GM23248 (cell line): ENCODE measurements around the gene RRP36.

ENCODE experiments used
- EZH2 ChIP-seq: fragments of 200-600 bp; sonication (generic); IDR thresholded peaks from 2 replicates; pipeline ENCODE4 v1.6.1; 2018; ENCODE audit warnings: antibody characterized with exemption, mild to moderate bottlenecking; ENCODE audit not compliant: insufficient read depth, poor library complexity, severe bottlenecking
- EZH2phosphoT487 ChIP-seq: fragments of 200-600 bp; sonication (generic); IDR thresholded peaks from 2 replicates; pipeline ENCODE4 v1.6.1; 2018; ENCODE audit warnings: antibody characterized with exemption, moderate library complexity, mild to moderate bottlenecking, low read depth; ENCODE audit not compliant: insufficient read depth

DNA sequence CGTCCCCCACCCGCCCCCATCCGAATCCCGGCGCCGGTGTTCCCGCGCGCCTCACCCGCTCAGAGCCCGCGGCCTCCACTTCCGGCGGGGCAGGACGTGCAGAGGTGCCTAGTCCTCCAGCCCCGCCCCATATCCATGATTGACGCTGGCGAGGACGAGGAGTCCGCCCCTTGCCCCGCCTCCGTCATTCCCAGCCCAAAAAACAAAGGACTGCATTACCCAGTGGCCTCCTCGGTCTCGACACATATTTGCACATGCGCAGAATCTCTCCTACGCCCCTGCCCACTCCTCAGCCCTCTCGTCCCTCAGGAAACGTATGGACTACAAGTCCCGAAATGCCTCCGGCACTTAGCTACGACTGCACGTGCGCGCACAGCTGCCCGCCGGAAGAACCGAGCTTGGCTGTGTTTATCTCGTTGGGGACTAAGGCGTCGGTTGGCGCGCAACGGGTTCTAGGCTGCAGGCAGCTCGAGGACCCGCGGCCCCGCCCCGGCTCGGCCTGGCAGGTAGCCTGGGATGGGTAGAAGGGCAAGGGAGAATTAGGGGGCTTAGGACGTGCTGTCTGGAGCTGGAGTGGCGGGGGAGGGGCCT is 7.5 kb upstream of the RRP36 start, which contains the start of the genes KLHDC3 and MEA1:
- TF ChIP-seq EZH2: no peak
- no peak for TF ChIP-seq EZH2phosphoT487
